ENCODE data around the gene HYDIN. TPM values are rescaled to one million over a fixed set of nuclear protein-coding genes. Genes with fewer than 3 reads are reported as not detected.
"Not testable (repeated sequence)": the region's sequence is repeated elsewhere in the genome, so short reads cannot be mapped to it uniquely, and the experiment has no call there.

The HYDIN gene
- total and polyA plus RNA-seq, 4 experiments from 2014 or later: not detected

DNA sequence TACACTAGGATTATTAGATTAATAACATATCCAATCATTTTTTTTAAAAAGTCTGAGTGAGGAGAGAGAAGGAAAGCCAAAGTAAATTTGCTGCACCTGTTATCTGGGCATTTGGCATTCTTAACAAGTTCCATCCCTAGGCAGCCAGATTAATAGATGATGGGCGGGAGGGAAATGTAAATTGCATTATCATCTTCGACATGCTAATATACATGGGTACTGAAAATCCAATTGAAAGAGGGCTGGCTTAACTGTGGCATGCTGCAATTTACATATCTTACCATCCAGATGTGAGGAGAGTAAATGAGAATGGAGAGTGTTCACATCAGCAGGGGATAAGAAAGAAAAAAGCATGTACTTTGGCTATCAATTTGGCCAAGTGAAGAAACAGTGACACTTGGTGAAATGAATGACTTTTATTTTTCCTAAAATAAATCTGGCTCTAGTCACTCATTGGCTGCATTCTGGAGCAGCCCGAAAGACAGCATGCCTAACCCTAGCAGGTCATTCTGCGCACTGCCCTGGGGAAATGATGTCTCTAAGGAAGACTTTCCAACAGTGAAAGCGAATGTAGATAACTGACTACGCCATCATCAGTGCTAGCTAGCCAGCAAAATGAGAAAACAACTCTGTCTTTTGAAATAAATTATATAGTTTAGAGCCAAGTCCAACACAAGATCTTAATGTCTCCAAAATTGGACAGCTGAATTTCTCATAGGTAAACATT is 57.9 kb downstream of the HYDIN start:
- H3K27ac Mint-ChIP-seq: no peak overlapping the region
- H3K9me3 Mint-ChIP-seq: peaks cover 0 to 4% (median 0%) of the 10 kb centered on the region in 8 donors
- intact Hi-C loops (cut with micrococcal nuclease): no loop called here
- CTCF ChIA-PET (ENCODE audit: partially characterized antibody): interaction anchor here (0.6 kb wide), 1 partner anchor 240 kb away, joined by 3 read pairs; no protein-coding TSS in a partner anchor
- no peaks in the 10 kb centered on the region for H3K36me3 Mint-ChIP-seq
- H3K36me3 ChIP-seq (ENCODE audit: insufficient read depth, low read length): no peaks in the 10 kb centered on the region
- H3K4me1 Mint-ChIP-seq: no peaks in the 10 kb centered on the region
- peaks cover 6 to 14% of the 10 kb centered on the region in 2 donors for H3K27me3 Mint-ChIP-seq
- DNase-seq: no peak
- H3K4me1 ChIP-seq (ENCODE audit: insufficient read depth, low read length): no peaks in the 10 kb centered on the region
- H3K27ac ChIP-seq (ENCODE audit: low read depth, low read length): no peak overlapping the region
- no peak overlapping the region for H3K4me3 ChIP-seq (ENCODE audit: low read length in 2 of 2)
- H3K27me3 ChIP-seq (ENCODE audit: insufficient read depth, low read length): no peaks in the 10 kb centered on the region
- H3K4me3 Mint-ChIP-seq: no peak overlapping the region
- no peaks in the 10 kb centered on the region for H3K9me3 ChIP-seq (ENCODE audit: control insufficient read depth in 1 of 2, low read length in 2 of 2)
- POLR2A ChIA-PET (ENCODE audit: partially characterized antibody): no interaction called here

GRCh38 chr16:71161007-71161406 is 69.5 kb downstream of the HYDIN start:
- H3K36me3 Mint-ChIP-seq; H3K4me3 Mint-ChIP-seq; H3K27ac ChIP-seq (ENCODE audit: low read depth, low read length); intact Hi-C loops (cut with micrococcal nuclease); H3K27me3 Mint-ChIP-seq; DNase-seq; H3K27ac Mint-ChIP-seq; H3K4me1 Mint-ChIP-seq; H3K4me3 ChIP-seq (ENCODE audit: low read length in 2 of 2); H3K4me1 ChIP-seq (ENCODE audit: insufficient read depth, low read length); H3K36me3 ChIP-seq (ENCODE audit: insufficient read depth, low read length); POLR2A ChIA-PET (ENCODE audit: partially characterized antibody); H3K9me3 Mint-ChIP-seq; CTCF ChIA-PET (ENCODE audit: partially characterized antibody); H3K27me3 ChIP-seq (ENCODE audit: insufficient read depth, low read length); H3K9me3 ChIP-seq (ENCODE audit: control insufficient read depth in 1 of 2, low read length in 2 of 2): not testable (repeated sequence)

GRCh38 chr16:71157278-71157677 is 73.2 kb downstream of the HYDIN start:
- H3K27me3 Mint-ChIP-seq; CTCF ChIA-PET (ENCODE audit: partially characterized antibody); POLR2A ChIA-PET (ENCODE audit: partially characterized antibody); H3K9me3 Mint-ChIP-seq; H3K9me3 ChIP-seq (ENCODE audit: control insufficient read depth in 1 of 2, low read length in 2 of 2); H3K4me1 Mint-ChIP-seq; H3K36me3 ChIP-seq (ENCODE audit: insufficient read depth, low read length); H3K4me1 ChIP-seq (ENCODE audit: insufficient read depth, low read length); intact Hi-C loops (cut with micrococcal nuclease); H3K27ac ChIP-seq (ENCODE audit: low read depth, low read length); H3K4me3 Mint-ChIP-seq; H3K4me3 ChIP-seq (ENCODE audit: low read length in 2 of 2); H3K36me3 Mint-ChIP-seq; H3K27ac Mint-ChIP-seq; DNase-seq; H3K27me3 ChIP-seq (ENCODE audit: insufficient read depth, low read length): not testable (repeated sequence)

GRCh38 chr16:71153329-71153728 is 77.2 kb downstream of the HYDIN start:
- POLR2A ChIA-PET (ENCODE audit: partially characterized antibody); H3K9me3 Mint-ChIP-seq; H3K4me3 Mint-ChIP-seq; H3K9me3 ChIP-seq (ENCODE audit: control insufficient read depth in 1 of 2, low read length in 2 of 2); H3K36me3 Mint-ChIP-seq; H3K4me1 ChIP-seq (ENCODE audit: insufficient read depth, low read length); CTCF ChIA-PET (ENCODE audit: partially characterized antibody); intact Hi-C loops (cut with micrococcal nuclease); H3K36me3 ChIP-seq (ENCODE audit: insufficient read depth, low read length); H3K27ac Mint-ChIP-seq; H3K4me1 Mint-ChIP-seq; H3K27me3 Mint-ChIP-seq; H3K27me3 ChIP-seq (ENCODE audit: insufficient read depth, low read length); DNase-seq; H3K27ac ChIP-seq (ENCODE audit: low read depth, low read length); H3K4me3 ChIP-seq (ENCODE audit: low read length in 2 of 2): not testable (repeated sequence)

DNA sequence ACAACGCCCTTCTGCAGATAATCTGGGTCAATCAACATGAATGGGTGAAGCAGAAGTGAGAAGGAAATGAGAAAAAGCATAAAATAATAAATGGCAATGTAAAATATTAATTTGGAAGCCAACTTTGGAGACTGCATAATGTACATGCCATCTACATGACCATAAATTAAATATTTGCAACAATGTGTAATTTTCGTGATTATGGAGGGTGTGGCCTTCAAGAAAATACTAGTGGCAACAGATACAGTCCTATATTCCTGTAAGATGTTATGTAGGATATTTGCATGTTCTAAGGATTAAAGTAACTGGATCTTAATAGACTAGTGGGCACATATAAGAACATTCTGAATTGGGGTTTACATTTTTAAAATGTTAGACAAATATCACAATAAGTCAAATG is 78.9 kb downstream of the HYDIN start:
- H3K9me3 ChIP-seq (ENCODE audit: control insufficient read depth in 1 of 2, low read length in 2 of 2); DNase-seq; H3K4me1 ChIP-seq (ENCODE audit: insufficient read depth, low read length); POLR2A ChIA-PET (ENCODE audit: partially characterized antibody); H3K4me3 Mint-ChIP-seq; CTCF ChIA-PET (ENCODE audit: partially characterized antibody); intact Hi-C loops (cut with micrococcal nuclease); H3K4me1 Mint-ChIP-seq; H3K27ac ChIP-seq (ENCODE audit: low read depth, low read length); H3K36me3 Mint-ChIP-seq; H3K9me3 Mint-ChIP-seq; H3K36me3 ChIP-seq (ENCODE audit: insufficient read depth, low read length); H3K27me3 ChIP-seq (ENCODE audit: insufficient read depth, low read length); H3K27me3 Mint-ChIP-seq; H3K27ac Mint-ChIP-seq; H3K4me3 ChIP-seq (ENCODE audit: low read length in 2 of 2): not testable (repeated sequence)

DNA sequence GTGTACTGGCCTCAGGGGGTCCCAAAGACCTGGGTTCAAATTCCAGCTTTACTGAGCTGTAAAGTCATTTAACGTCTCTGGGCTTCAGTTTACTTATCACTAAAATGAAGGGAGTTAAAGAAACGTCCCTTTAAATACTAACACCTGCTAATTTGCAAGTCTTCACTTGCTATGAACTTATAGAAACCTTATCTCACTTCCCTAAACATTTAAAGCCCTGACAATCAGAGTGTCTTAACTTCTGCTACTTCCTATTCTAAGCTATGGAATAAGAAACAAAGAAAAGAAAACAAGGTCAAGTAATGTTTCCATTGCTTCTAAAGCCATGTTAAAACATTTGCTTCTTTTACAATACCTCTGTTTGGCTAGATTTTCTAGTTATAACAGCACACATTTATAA is 87.3 kb downstream of the HYDIN start:
- POLR2A ChIA-PET (ENCODE audit: partially characterized antibody); DNase-seq; H3K27ac Mint-ChIP-seq; H3K36me3 ChIP-seq (ENCODE audit: insufficient read depth, low read length); CTCF ChIA-PET (ENCODE audit: partially characterized antibody); H3K9me3 ChIP-seq (ENCODE audit: control insufficient read depth in 1 of 2, low read length in 2 of 2); H3K4me1 Mint-ChIP-seq; H3K27me3 Mint-ChIP-seq; H3K4me3 Mint-ChIP-seq; H3K9me3 Mint-ChIP-seq; H3K4me3 ChIP-seq (ENCODE audit: low read length in 2 of 2); H3K36me3 Mint-ChIP-seq; H3K27me3 ChIP-seq (ENCODE audit: insufficient read depth, low read length); intact Hi-C loops (cut with micrococcal nuclease); H3K4me1 ChIP-seq (ENCODE audit: insufficient read depth, low read length); H3K27ac ChIP-seq (ENCODE audit: low read depth, low read length): not testable (repeated sequence)

DNA sequence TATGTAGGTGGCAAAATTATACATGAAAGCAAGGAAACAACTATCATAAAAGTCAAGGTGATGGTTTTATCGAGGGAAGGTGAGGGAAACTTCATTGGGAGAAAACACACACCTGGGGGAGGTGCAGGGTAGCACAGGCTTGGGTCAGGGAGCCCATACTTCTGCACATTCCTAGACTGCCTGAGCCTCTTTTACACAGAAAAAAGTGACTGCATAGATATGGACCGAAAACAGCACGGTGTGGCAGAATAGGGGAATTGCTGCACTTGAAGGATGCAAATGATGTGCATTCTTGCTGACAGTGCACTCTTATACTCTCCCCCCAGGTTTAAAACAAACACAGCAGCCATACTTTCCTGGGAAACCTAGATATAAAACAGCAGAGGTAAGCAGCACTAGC is 120.0 kb downstream of the HYDIN start:
- intact Hi-C loops (cut with micrococcal nuclease); CTCF ChIA-PET (ENCODE audit: partially characterized antibody); H3K27me3 Mint-ChIP-seq; DNase-seq; H3K4me1 ChIP-seq (ENCODE audit: insufficient read depth, low read length); H3K9me3 Mint-ChIP-seq; H3K36me3 Mint-ChIP-seq; H3K9me3 ChIP-seq (ENCODE audit: control insufficient read depth in 1 of 2, low read length in 2 of 2); H3K36me3 ChIP-seq (ENCODE audit: insufficient read depth, low read length); H3K27ac Mint-ChIP-seq; H3K4me1 Mint-ChIP-seq; H3K4me3 Mint-ChIP-seq; H3K27ac ChIP-seq (ENCODE audit: low read depth, low read length); POLR2A ChIA-PET (ENCODE audit: partially characterized antibody); H3K4me3 ChIP-seq (ENCODE audit: low read length in 2 of 2); H3K27me3 ChIP-seq (ENCODE audit: insufficient read depth, low read length): not testable (repeated sequence)

DNA sequence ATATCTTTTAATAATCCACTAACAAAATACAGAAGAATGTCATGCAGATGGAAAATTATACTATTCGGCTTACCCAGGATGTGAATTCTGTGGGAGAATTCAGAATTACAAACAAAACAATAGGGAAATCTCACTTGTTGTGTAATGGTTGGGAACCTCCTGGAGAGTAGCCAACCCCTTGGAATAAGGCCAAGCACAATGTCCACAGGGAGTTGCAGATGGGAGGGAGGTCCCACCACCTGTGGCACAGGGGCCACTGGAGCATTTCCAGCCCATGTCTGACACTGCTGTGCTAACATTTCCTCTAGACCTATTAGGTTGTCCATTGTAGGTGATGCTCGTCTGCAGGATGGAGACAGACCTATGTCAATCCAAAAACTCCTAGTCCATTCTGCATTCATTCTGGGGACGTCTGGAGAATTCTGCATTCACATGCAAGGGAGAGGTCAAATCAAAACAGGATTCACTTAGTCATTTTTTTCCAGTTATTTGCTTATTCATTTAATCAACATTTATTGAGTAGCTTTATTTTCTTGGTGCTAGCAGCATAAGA is 120.8 kb downstream of the HYDIN start:
- DNase-seq; H3K4me1 Mint-ChIP-seq; H3K9me3 ChIP-seq (ENCODE audit: control insufficient read depth in 1 of 2, low read length in 2 of 2); H3K9me3 Mint-ChIP-seq; H3K27ac Mint-ChIP-seq; H3K4me3 Mint-ChIP-seq; POLR2A ChIA-PET (ENCODE audit: partially characterized antibody); H3K27ac ChIP-seq (ENCODE audit: low read depth, low read length); CTCF ChIA-PET (ENCODE audit: partially characterized antibody); H3K27me3 Mint-ChIP-seq; H3K4me1 ChIP-seq (ENCODE audit: insufficient read depth, low read length); H3K4me3 ChIP-seq (ENCODE audit: low read length in 2 of 2); intact Hi-C loops (cut with micrococcal nuclease); H3K36me3 ChIP-seq (ENCODE audit: insufficient read depth, low read length); H3K27me3 ChIP-seq (ENCODE audit: insufficient read depth, low read length); H3K36me3 Mint-ChIP-seq: not testable (repeated sequence)

Data from CD4-positive, alpha-beta memory T cell (primary cell).